ENCODE data around the gene GPC6. TPM values are rescaled to one million over a fixed set of nuclear protein-coding genes. Genes with fewer than 3 reads are reported as not detected.

The GPC6 gene
- total RNA-seq, 4 donors from 2014 or later = 2.7 to 5.7 (median 4.4) TPM

DNA sequence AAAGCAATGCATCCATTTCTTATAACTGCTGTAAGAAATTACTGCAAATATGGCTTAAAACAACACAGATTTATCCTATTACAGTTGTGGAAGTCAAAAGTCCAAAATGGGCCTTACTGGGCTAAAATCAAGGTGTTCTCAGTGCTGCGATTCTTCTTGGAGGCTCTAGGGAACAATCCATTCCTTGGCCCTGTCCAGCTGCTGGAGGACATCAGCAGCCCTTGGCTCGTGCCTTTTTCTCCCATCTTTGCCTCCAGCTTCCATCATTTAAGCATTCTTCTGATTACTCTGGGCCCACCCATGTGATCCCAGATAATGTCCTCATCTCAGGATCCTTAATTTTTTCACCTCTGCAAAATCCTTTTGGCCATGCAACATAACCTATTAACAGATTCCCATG, 645.8 kb downstream of the GPC6 start:
- H3K4me1 ChIP-seq = no peaks in the 10 kb centered on the region
- no peaks in the 10 kb centered on the region for H3K27me3 ChIP-seq
- H3K9me3 ChIP-seq = no peaks in the 10 kb centered on the region
- TF ChIP-seq CTCF (IDR thresholded peaks at IDR 0.05) (no peak), POLR2AphosphoS5 (IDR thresholded peaks at IDR 0.05) (no peak), EP300 (IDR thresholded peaks at IDR 0.05) (no peak), POLR2A (IDR thresholded peaks at IDR 0.05) (no peak)
- H3K4me3 ChIP-seq = no peak overlapping the region
- no peaks in the 10 kb centered on the region for H3K36me3 ChIP-seq
- DNase-seq (ENCODE audit: low spot score in 2 of 2) = no peak
- WGBS = 70% methylated on average over 2 of the region's 2 CpGs
- no peak overlapping the region for H3K27ac ChIP-seq

DNA sequence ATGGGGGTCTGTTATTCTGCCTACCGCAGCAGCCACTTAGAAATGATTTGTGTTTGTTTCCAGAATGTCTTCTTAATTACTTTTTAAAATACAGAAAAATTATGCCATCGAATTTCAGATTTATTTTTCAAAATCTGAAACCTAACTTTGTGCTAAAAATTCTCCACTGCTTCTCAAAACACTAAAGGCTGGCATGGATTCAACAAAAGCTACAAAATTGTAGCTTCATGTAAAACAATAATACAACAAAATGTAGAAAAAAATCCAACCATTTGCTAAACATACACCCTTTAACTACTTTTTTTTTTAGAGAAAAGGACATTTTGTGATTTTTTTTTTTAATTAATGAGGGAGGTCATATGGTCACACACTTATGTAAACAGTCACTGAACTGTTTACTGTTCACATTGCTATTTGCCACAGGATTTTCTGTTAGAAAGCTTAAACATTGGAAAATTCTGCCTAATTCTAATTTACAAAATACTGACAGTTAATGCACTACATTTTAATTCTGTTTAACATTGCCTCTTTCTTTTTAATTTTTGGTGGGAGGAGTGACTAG, 646.3 kb downstream of the GPC6 start:
- WGBS = 78% methylated on average over 2 of the region's 2 CpGs
- no peaks in the 10 kb centered on the region for H3K27me3 ChIP-seq
- H3K27ac ChIP-seq = no peak overlapping the region
- no peaks in the 10 kb centered on the region for H3K36me3 ChIP-seq
- H3K9me3 ChIP-seq = no peaks in the 10 kb centered on the region
- H3K4me3 ChIP-seq = no peak overlapping the region
- DNase-seq (ENCODE audit: low spot score in 2 of 2) = no peak
- H3K4me1 ChIP-seq = no peaks in the 10 kb centered on the region
- TF ChIP-seq EP300 (IDR thresholded peaks at IDR 0.05) = no peak
- TF ChIP-seq POLR2A (IDR thresholded peaks at IDR 0.05) = no peak
- TF ChIP-seq POLR2AphosphoS5 (IDR thresholded peaks at IDR 0.05) = no peak
- TF ChIP-seq CTCF (IDR thresholded peaks at IDR 0.05) = no peak

GRCh38 chr13:93875547-93875946, 648.9 kb downstream of the GPC6 start:
- WGBS = 100% methylated on average over 1 of the region's 1 CpG
- DNase-seq (ENCODE audit: low spot score in 2 of 2) = no peak
- peaks cover 8% of the 10 kb centered on the region for H3K9me3 ChIP-seq

DNA sequence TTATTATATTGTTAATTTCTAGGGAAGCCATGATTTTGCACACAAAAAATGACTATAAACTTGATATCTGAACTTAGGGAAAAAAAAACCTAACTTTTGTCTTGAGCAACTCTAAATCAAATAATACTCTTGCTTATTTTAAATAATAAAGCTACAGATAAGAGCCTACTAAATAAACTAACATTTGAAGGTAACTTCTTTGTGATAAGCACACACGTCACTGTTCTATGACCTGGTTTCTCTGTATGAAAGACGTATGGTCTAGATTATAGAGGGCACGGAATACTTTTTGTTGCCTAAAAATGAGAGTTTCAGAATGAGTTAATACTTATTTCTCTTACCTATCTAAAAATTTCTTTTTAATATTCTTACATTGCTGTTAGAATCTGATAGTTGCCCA, 649.6 kb downstream of the GPC6 start:
- no peak for DNase-seq (ENCODE audit: low spot score in 2 of 2)
- 93% methylated on average over 3 of the region's 3 CpGs for WGBS

More at GRCh38 chr13:93875547-93875946, 648.9 kb downstream of the GPC6 start:
- Histone ChIP-seq H3K4me1 (no peaks in the 10 kb centered on the region), H3K27ac (no peak overlapping the region), H3K36me3 (no peaks in the 10 kb centered on the region), H3K4me3 (no peak overlapping the region), H3K27me3 (no peaks in the 10 kb centered on the region)
- TF ChIP-seq EP300 (IDR thresholded peaks at IDR 0.05) (no peak), POLR2A (IDR thresholded peaks at IDR 0.05) (no peak), CTCF (IDR thresholded peaks at IDR 0.05) (no peak), POLR2AphosphoS5 (IDR thresholded peaks at IDR 0.05) (no peak)

GRCh38 chr13:93878675-93879074, 652.1 kb downstream of the GPC6 start:
- TF ChIP-seq POLR2AphosphoS5 (IDR thresholded peaks at IDR 0.05) (no peak), CTCF (IDR thresholded peaks at IDR 0.05) (no peak), EP300 (IDR thresholded peaks at IDR 0.05) (no peak), POLR2A (IDR thresholded peaks at IDR 0.05) (no peak)
- DNase-seq (ENCODE audit: low spot score in 2 of 2) = no peak
- H3K27me3 ChIP-seq = no peaks in the 10 kb centered on the region
- H3K27ac ChIP-seq = no peak overlapping the region
- H3K4me1 ChIP-seq = no peaks in the 10 kb centered on the region
- H3K4me3 ChIP-seq = no peak overlapping the region
- 79% methylated on average over 2 of the region's 2 CpGs for WGBS
- no peaks in the 10 kb centered on the region for H3K36me3 ChIP-seq
- peaks cover 8% of the 10 kb centered on the region for H3K9me3 ChIP-seq

More for the DNA sequence above, 649.6 kb downstream of the GPC6 start:
- Histone ChIP-seq H3K9me3 (peaks cover 8% of the 10 kb centered on the region), H3K4me1 (no peaks in the 10 kb centered on the region), H3K4me3 (no peak overlapping the region), H3K27ac (no peak overlapping the region), H3K27me3 (no peaks in the 10 kb centered on the region), H3K36me3 (no peaks in the 10 kb centered on the region)
- TF ChIP-seq POLR2AphosphoS5 (IDR thresholded peaks at IDR 0.05) = no peak
- TF ChIP-seq POLR2A (IDR thresholded peaks at IDR 0.05) = no peak
- no peak for TF ChIP-seq EP300 (IDR thresholded peaks at IDR 0.05)
- TF ChIP-seq CTCF (IDR thresholded peaks at IDR 0.05) = no peak

All from suprapubic skin (tissue), 4 donors.